ENCODE results near the gene CCDC88B.

CCDC88B gene

GRCh38 chr11:64299847-64300648, 40.0 kb upstream of the CCDC88B start, which contains the start of gene CATSPERZ:
CATSPERZ (plus strand) TSS chr11:64300358; CDS start chr11:64300411, 53 bp downstream.
- Histone ChIP-seq H3K36me3 (ENCODE audit: insufficient read depth, insufficient read length, low read length) (no peaks in the 10 kb centered on the region), H3K9ac (ENCODE audit: insufficient read length, low read depth) (peak within 1 kb of the TSS; percentile 76), H3K4me3 (ENCODE audit: insufficient read length, low read depth) (peak within 1 kb of the TSS; percentile 31), H3K9me3 (ENCODE audit: insufficient read depth, low read length) (no peaks in the 10 kb centered on the region), H3K27me3 (ENCODE audit: insufficient read depth, insufficient read length) (peaks cover 66% of the 10 kb centered on the region), H3K4me1 (ENCODE audit: insufficient read depth, insufficient read length) (peaks cover 17% of the 10 kb centered on the region)
- TF ChIP-seq SUZ12 (IDR thresholded peaks at IDR 0.05; ENCODE audit: extremely low read depth, insufficient read depth, insufficient read length) (no peak), YY1 (IDR thresholded peaks at IDR 0.05; ENCODE audit: insufficient read depth, insufficient read length) (no peak), ZNF274 (IDR thresholded peaks at IDR 0.05; ENCODE audit: low read depth, low read length) (no peak)
- DNase-seq (ENCODE audit: low read depth, low spot score), result no peak

GRCh38 chr11:64303109-64304031, 36.6 kb upstream of the CCDC88B start:
- H3K4me3 ChIP-seq (ENCODE audit: insufficient read length, low read depth), result peak overlapping the region; percentile 75
- peaks cover 10% of the 10 kb centered on the region for H3K36me3 ChIP-seq (ENCODE audit: insufficient read depth, insufficient read length, low read length)
- TF ChIP-seq ZNF274 (IDR thresholded peaks at IDR 0.05; ENCODE audit: low read depth, low read length), result no peak
- TF ChIP-seq SUZ12 (IDR thresholded peaks at IDR 0.05; ENCODE audit: extremely low read depth, insufficient read depth, insufficient read length), result no peak
- no peak for TF ChIP-seq YY1 (IDR thresholded peaks at IDR 0.05; ENCODE audit: insufficient read depth, insufficient read length)
- peaks cover 27% of the 10 kb centered on the region for H3K4me1 ChIP-seq (ENCODE audit: insufficient read depth, insufficient read length)
- peaks cover 33% of the 10 kb centered on the region for H3K27me3 ChIP-seq (ENCODE audit: insufficient read depth, insufficient read length)
- no peak for DNase-seq (ENCODE audit: low read depth, low spot score)
- peak overlapping the region; percentile 93 for H3K9ac ChIP-seq (ENCODE audit: insufficient read length, low read depth)
- no peaks in the 10 kb centered on the region for H3K9me3 ChIP-seq (ENCODE audit: insufficient read depth, low read length)

- Histone ChIP-seq H3K36me3 (ENCODE audit: insufficient read depth, insufficient read length, low read length) (peaks cover 10% of the 10 kb centered on the region), H3K9me3 (ENCODE audit: insufficient read depth, low read length) (no peaks in the 10 kb centered on the region), H3K4me3 (ENCODE audit: insufficient read length, low read depth) (peak overlapping the region; percentile 75), H3K4me1 (ENCODE audit: insufficient read depth, insufficient read length) (peaks cover 27% of the 10 kb centered on the region), H3K27me3 (ENCODE audit: insufficient read depth, insufficient read length) (peaks cover 27% of the 10 kb centered on the region), H3K9ac (ENCODE audit: insufficient read length, low read depth) (peak overlapping the region; percentile 93)
- no peak for DNase-seq (ENCODE audit: low read depth, low spot score)
- TF ChIP-seq SUZ12 (IDR thresholded peaks at IDR 0.05; ENCODE audit: extremely low read depth, insufficient read depth, insufficient read length) (no peak), ZNF274 (IDR thresholded peaks at IDR 0.05; ENCODE audit: low read depth, low read length) (no peak), YY1 (IDR thresholded peaks at IDR 0.05; ENCODE audit: insufficient read depth, insufficient read length) (no peak)
These were observed 36.0 kb upstream of the CCDC88B start for GRCh38 chr11:64304032-64304315.

- H3K4me3 ChIP-seq (ENCODE audit: insufficient read length, low read depth), result peak overlapping the region; percentile 75
- peak; percentile 95 for DNase-seq (ENCODE audit: low read depth, low spot score)
These were observed 35.5 kb upstream of the CCDC88B start for GRCh38 chr11:64304316-64305072.

GRCh38 chr11:64305075-64305690, 34.8 kb upstream of the CCDC88B start, which contains the start of gene ESRRA:
ESRRA (plus strand) TSS chr11:64305524; CDS start chr11:64307180, 1,656 bp downstream.
- no peaks in the 10 kb centered on the region for H3K9me3 ChIP-seq (ENCODE audit: insufficient read depth, low read length)
- H3K4me1 ChIP-seq (ENCODE audit: insufficient read depth, insufficient read length), result peaks cover 22% of the 10 kb centered on the region
- H3K9ac ChIP-seq (ENCODE audit: insufficient read length, low read depth), result peak within 1 kb of the TSS; percentile 97
- peak within 1 kb of the TSS; percentile 82 for H3K4me3 ChIP-seq (ENCODE audit: insufficient read length, low read depth)
- H3K36me3 ChIP-seq (ENCODE audit: insufficient read depth, insufficient read length, low read length), result peaks cover 10% of the 10 kb centered on the region
- DNase-seq (ENCODE audit: low read depth, low spot score), result peak; percentile 98
- peaks cover 15% of the 10 kb centered on the region for H3K27me3 ChIP-seq (ENCODE audit: insufficient read depth, insufficient read length)
- no peak for TF ChIP-seq SUZ12 (IDR thresholded peaks at IDR 0.05; ENCODE audit: extremely low read depth, insufficient read depth, insufficient read length)
- no peak for TF ChIP-seq YY1 (IDR thresholded peaks at IDR 0.05; ENCODE audit: insufficient read depth, insufficient read length)
- no peak for TF ChIP-seq ZNF274 (IDR thresholded peaks at IDR 0.05; ENCODE audit: low read depth, low read length)

More at GRCh38 chr11:64304316-64305072, 35.5 kb upstream of the CCDC88B start:
- H3K4me1 ChIP-seq (ENCODE audit: insufficient read depth, insufficient read length), result peaks cover 27% of the 10 kb centered on the region
- peaks cover 10% of the 10 kb centered on the region for H3K36me3 ChIP-seq (ENCODE audit: insufficient read depth, insufficient read length, low read length)
- TF ChIP-seq ZNF274 (IDR thresholded peaks at IDR 0.05; ENCODE audit: low read depth, low read length) (no peak), SUZ12 (IDR thresholded peaks at IDR 0.05; ENCODE audit: extremely low read depth, insufficient read depth, insufficient read length) (no peak), YY1 (IDR thresholded peaks at IDR 0.05; ENCODE audit: insufficient read depth, insufficient read length) (no peak)
- H3K27me3 ChIP-seq (ENCODE audit: insufficient read depth, insufficient read length), result peaks cover 22% of the 10 kb centered on the region
- no peaks in the 10 kb centered on the region for H3K9me3 ChIP-seq (ENCODE audit: insufficient read depth, low read length)
- H3K9ac ChIP-seq (ENCODE audit: insufficient read length, low read depth), result peak overlapping the region; percentile 93
